Astrocyte of the cerebellum (primary cell): ENCODE data around the gene OSBPL2.

ENCODE experiments used
- DNase-seq: peaks from one replicate; pipeline ENCODE4 v3.0.0-alpha.2; 2011; ENCODE audit warnings: low read depth
- H3K4me3 ChIP-seq: 2 replicates; pipeline ENCODE4 v1.5.1; 2011; ENCODE audit warnings: mild to moderate bottlenecking, low read depth, low read length, moderate library complexity
- CTCF ChIP-seq: IDR thresholded peaks from 2 replicates; pipeline ENCODE4 v1.5.1; 2012; ENCODE audit warnings: low read length, low read depth, moderate library complexity, mild to moderate bottlenecking; ENCODE audit errors: missing control alignments
- in situ Hi-C: cut with HindIII; loops from 2 replicates; pipeline ENCODE4 v1.10.0; 2017; ENCODE audit warnings: low sequenced_read_pairs

The OSBPL2 gene

DNA sequence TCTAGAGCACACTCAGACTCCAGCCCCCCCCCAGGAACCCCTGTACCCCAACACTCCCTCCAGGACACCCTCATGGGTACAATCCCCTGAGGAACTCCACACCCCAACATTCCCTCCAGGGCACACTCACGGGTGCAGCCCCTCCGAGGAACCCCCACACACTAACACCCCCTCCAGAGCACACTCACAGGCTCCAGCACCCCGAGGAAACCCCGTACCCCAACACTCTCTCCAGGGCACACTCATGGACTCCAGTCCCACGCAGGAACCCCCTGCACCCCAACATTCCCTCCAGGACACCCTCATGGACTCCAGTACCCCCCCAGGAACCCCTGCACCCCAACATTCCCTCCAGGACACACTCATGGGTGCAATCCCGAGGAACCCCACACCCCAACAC is 97.2 kb downstream of the OSBPL2 start:
- no peak for DNase-seq
- in situ Hi-C loops, result no loop called here
- no peak overlapping the region for H3K4me3 ChIP-seq
- no peak for TF ChIP-seq CTCF

DNA sequence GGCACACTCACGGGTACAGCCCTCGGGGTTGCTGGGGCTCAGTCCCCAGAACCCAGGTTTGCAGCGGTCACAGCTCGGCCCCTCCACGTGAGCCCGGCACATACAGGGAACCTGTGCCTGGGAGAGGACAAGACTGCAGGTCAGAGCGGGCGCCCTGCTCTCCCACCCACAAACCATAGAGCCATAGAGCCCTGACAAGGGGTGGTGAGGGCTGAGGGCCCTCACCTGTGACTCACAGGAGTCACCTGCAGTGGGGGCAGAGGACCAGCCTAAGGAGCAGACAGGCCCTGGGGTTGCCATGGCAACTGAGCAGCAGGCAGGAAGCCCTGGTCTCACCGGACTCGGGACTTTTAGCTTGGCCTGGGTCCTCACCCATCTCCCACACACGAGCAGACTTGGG is 98.0 kb downstream of the OSBPL2 start:
- DNase-seq, result no peak
- TF ChIP-seq CTCF, result no peak
- H3K4me3 ChIP-seq, result no peak overlapping the region
- in situ Hi-C loops, result no loop called here

- H3K4me3 ChIP-seq, result no peak overlapping the region
- TF ChIP-seq CTCF, result no peak
- in situ Hi-C loops, result no loop called here
- DNase-seq, result no peak
Measured at GRCh38 chr20:62336775-62337557, 98.6 kb downstream of the OSBPL2 start.

DNA sequence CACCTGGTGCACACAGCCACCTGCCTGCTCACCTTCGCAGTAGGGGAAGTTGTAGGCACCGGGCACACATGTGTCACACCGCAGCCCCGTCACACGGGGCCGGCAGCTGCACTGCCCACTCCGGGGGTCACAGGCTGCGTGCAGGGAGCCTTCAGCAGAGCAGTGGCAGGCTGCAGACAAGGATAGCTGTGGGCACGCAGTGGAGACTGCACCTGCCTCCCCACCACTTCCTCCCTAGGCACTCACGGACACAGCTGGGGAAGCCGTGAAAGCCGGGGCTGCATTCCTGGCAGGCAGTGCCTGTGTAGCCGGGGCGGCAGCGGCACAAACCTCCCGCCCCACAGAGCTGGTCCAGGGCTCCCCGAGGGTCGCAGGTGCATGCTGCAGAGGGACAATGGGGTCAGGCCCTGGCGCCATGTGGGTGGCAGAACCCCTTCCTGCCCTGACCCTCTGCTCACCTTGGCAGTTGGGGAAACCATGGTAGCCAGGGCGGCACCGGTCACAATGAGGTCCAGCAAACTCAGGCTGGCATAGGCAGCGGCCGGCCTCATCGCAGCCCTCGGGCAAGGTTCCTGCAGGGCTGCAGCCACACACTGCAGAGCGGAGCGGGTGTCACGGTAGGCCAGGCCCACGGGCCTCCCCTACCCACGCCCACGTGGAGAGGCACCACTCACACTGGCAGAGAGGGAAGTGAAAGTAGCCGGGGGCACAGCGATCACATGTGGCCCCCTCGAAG is 99.4 kb downstream of the OSBPL2 start:
- in situ Hi-C loops, result no loop called here

GRCh38 chr20:62338294-62338620 is 99.9 kb downstream of the OSBPL2 start:
- no peak overlapping the region for H3K4me3 ChIP-seq
- no peak for DNase-seq
- TF ChIP-seq CTCF, result no peak
- in situ Hi-C loops, result no loop called here

More for the DNA sequence above, 99.4 kb downstream of the OSBPL2 start:
- no peak for DNase-seq
- TF ChIP-seq CTCF, result no peak
- H3K4me3 ChIP-seq, result no peak overlapping the region

- no peak overlapping the region for H3K4me3 ChIP-seq
- TF ChIP-seq CTCF, result no peak
- in situ Hi-C loops, result no loop called here
- DNase-seq, result no peak
Measured at GRCh38 chr20:62339647-62340062, 101.3 kb downstream of the OSBPL2 start.
